HG03135 (cell line): Measurements from ENCODE around the gene TBC1D22A.

Experiments used
- ATAC-seq: cut with Tn5 transposase; IDR thresholded peaks from one replicate; pipeline ENCODE4 v1.9.1; 2021; ENCODE audit warnings: mild to moderate bottlenecking, moderate library complexity; ENCODE audit not compliant: unreplicated experiment

TBC1D22A gene

GRCh38 chr22:47086596-47087248, 324.3 kb downstream of the TBC1D22A start:
- no peak for ATAC-seq

GRCh38 chr22:47088480-47089158, 326.2 kb downstream of the TBC1D22A start:
- no peak for ATAC-seq

- no peak for ATAC-seq
Observed at GRCh38 chr22:47089374-47089773, 326.9 kb downstream of the TBC1D22A start.

GRCh38 chr22:47089796-47090460, 327.5 kb downstream of the TBC1D22A start:
- ATAC-seq: no peak

- ATAC-seq: no peak
Observed at GRCh38 chr22:47090591-47091245, 328.3 kb downstream of the TBC1D22A start.

- no peak for ATAC-seq
Observed at GRCh38 chr22:47091246-47091651, 328.8 kb downstream of the TBC1D22A start.

- ATAC-seq: no peak
Observed at GRCh38 chr22:47091921-47092700, 329.7 kb downstream of the TBC1D22A start.

GRCh38 chr22:47092896-47093311, 330.5 kb downstream of the TBC1D22A start:
- no peak for ATAC-seq

- no peak for ATAC-seq
Observed at GRCh38 chr22:47093720-47094119, 331.3 kb downstream of the TBC1D22A start.

- no peak for ATAC-seq
Observed at GRCh38 chr22:47094861-47095330, 332.4 kb downstream of the TBC1D22A start.

GRCh38 chr22:47095395-47096122, 333.1 kb downstream of the TBC1D22A start:
- ATAC-seq: no peak

- no peak for ATAC-seq
Observed at GRCh38 chr22:47098121-47098520, 335.7 kb downstream of the TBC1D22A start.

GRCh38 chr22:47098554-47098953, 336.1 kb downstream of the TBC1D22A start:
- ATAC-seq: no peak

- ATAC-seq: no peak
Observed at GRCh38 chr22:47100019-47100418, 337.6 kb downstream of the TBC1D22A start.

- ATAC-seq: no peak
Observed at GRCh38 chr22:47100646-47101200, 338.3 kb downstream of the TBC1D22A start.

- no peak for ATAC-seq
Observed at GRCh38 chr22:47101321-47101885, 339.0 kb downstream of the TBC1D22A start.

GRCh38 chr22:47102081-47102480, 339.6 kb downstream of the TBC1D22A start:
- no peak for ATAC-seq

GRCh38 chr22:47102648-47103047, 340.2 kb downstream of the TBC1D22A start:
- ATAC-seq: no peak

GRCh38 chr22:47105085-47105484, 342.6 kb downstream of the TBC1D22A start:
- no peak for ATAC-seq
